Urinary bladder (tissue), 4 donors: ENCODE measurements around the gene PGM2. TPM values are rescaled to one million over a fixed set of nuclear protein-coding genes. Genes with fewer than 3 reads are reported as not detected.
"Not testable (repeated sequence)": the region's sequence is repeated elsewhere in the genome, so short reads cannot be mapped to it uniquely, and the experiment has no call there.

Source experiments
- DNase-seq: peaks from one replicate; pipeline ENCODE4 v3.0.0-alpha.2; 2015; ENCODE audit errors: extremely low spot score
- H3K27ac ChIP-seq: one replicate; pipeline ENCODE4 v1.5.1; 2013; ENCODE audit warnings: low read depth, mild to moderate bottlenecking, moderate library complexity
- H3K36me3 ChIP-seq: one replicate; pipeline ENCODE4 v1.6.1; 2013; ENCODE audit warnings: mild to moderate bottlenecking, moderate library complexity; ENCODE audit not compliant: insufficient read depth
- H3K4me1 ChIP-seq: one replicate; pipeline ENCODE4 v1.6.1; 2013; ENCODE audit warnings: mild to moderate bottlenecking, moderate library complexity; ENCODE audit not compliant: insufficient read depth
- H3K4me3 ChIP-seq: one replicate; pipeline ENCODE4 v1.5.1; 2013; ENCODE audit warnings: low read depth, low read length
- WGBS: extraction: QIAGEN DNeasy Blood & Tissue Kit; methylation state at CpG from one replicate; pipeline ENCODE4 v1.1.7; 2013; 5-methylcytosine and 5-hydroxymethylcytosine counted together
- polyA plus RNA-seq: library from polyadenylated mRNA; stranded (reverse); fragments of 200-250 nt; gene quantifications from one replicate; pipeline ENCODE4 v1.2.3, GENCODE V29; 2013
- total RNA-seq: library from RNA; depleted of rRNA; stranded (reverse); fragments of >200 nt; gene quantifications from one replicate; pipeline ENCODE4 v1.2.3, GENCODE V29; 2014
- donor health status: healthy with polysubstance abuse.
- donor health status: healthy.

The PGM2 gene
- total and polyA plus RNA-seq, 2 donors, result 12.9 to 50.3 TPM

DNA sequence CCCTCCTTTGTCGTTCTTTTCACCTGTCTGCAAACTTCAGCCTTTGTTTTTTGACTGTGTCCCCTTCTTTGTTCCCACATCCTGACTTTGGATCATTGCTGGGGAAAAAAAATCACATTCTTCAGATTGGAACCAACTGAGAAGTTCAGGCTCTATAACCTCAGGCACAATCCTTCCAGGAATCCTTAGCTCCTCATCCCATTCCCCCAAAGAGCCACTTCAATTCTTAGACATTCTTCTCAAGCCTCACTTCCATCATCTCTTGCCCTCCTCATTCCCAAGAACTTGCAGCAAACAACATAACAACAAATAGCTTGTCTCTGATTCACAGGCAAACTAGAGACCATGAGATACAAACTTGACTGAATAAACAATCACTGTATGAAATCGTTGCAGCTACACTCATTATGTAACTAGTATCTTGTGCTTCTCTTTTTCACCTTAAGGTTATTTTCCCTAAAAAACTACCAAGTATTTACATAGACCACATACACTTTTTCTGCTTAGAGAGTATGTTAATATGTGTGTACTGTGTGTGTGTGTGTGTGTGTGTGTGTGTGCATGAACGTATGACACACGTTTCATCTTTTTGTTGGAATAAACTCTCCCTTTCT lies 26.4 kb upstream of the PGM2 start:
- 36% methylated on average over 4 of the region's 4 CpGs for WGBS
- Histone ChIP-seq H3K4me1 (no peaks in the 10 kb centered on the region), H3K27ac (no peak overlapping the region), H3K4me3 (no peak overlapping the region), H3K36me3 (no peaks in the 10 kb centered on the region)
- no peak for DNase-seq

DNA sequence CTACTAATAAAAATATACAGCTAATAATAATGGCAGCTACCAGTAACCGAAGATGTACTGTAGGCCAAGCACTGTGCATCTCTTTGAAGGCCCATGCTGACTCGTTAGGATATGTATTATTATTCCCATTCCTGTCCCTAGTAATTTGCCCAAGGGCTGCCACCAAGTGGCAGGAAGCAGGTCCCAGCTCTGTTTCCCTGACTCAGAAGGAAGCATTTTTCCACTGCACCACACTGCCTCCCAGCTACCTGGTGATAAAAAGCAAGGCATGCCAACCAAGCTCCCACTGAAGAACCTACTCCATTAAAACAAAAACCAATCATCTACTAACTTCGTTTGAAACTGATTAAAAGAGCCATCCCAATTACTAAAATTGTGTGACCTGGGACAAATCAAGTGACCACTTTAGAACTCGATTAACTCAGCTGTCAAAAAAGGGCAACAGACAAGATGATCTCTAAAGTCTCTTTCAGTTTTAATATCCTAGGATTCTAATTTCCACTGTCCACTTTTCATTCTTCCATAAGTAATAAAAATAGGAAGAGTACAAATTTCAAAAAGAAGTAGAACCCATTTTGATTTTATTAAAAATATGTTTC lies 24.3 kb upstream of the PGM2 start:
- Histone ChIP-seq H3K27ac (no peak overlapping the region), H3K36me3 (no peaks in the 10 kb centered on the region), H3K4me1 (no peaks in the 10 kb centered on the region), H3K4me3 (no peak overlapping the region)
- no peak for DNase-seq
- WGBS, result 49% methylated on average over 4 of the region's 4 CpGs

DNA sequence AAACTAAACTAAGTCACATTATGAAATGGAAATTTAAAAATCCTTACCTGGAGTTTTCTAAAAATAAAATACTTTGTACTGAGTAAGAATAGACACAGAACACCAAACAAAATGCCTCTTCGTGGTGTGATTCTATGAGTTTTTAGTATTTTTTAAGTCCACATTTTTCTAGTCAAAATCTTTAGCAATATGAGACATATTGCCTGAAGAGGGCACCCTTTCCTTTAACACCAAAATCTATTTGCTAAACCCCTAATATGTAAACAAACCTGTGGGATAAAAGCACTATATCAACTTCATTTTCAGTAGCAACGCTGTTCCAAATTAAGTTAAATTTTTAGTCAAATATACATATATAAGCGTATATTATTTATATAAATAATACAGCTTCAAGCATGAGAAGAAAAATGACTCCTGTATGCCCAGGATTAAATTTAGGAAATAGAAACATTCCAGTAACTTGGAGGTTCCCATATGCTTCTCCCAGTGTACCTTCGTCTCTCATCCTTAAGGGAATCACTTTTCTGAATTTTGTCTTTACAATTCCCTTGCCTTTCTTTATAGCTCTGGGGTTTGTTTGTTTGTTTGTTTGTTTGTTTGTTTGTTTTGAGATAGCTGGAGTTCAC lies 23.0 kb upstream of the PGM2 start:
- H3K36me3 ChIP-seq, result no peaks in the 10 kb centered on the region
- H3K4me1 ChIP-seq, result no peaks in the 10 kb centered on the region
- DNase-seq, result no peak
- H3K27ac ChIP-seq, result no peak overlapping the region
- H3K4me3 ChIP-seq, result no peak overlapping the region
- WGBS, result 33% methylated on average over 4 of the region's 4 CpGs

DNA sequence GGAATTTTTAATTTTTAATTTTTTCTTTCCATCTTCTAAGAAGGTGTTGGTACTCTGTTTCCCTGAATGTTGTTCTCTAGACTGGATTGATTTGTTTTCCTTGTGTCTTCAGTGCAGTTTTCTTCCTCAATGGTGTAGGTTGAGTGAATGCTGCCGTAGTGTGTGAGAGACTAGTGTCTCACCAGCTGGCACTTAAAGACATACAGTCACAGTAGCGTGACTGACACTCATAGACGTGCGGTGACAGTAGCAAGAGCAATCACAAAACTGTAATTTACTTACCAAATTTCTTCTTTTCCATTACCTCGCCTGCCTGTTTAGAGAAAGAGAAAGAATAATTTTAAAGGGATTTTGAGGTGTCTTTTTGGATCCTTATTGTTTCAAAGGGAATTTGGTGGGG lies 21.4 kb upstream of the PGM2 start:
- H3K36me3 ChIP-seq, result no peaks in the 10 kb centered on the region
- 89% methylated on average over 5 of the region's 5 CpGs for WGBS
- H3K4me3 ChIP-seq, result no peak overlapping the region
- no peaks in the 10 kb centered on the region for H3K4me1 ChIP-seq
- no peak for DNase-seq
- H3K27ac ChIP-seq, result no peak overlapping the region

GRCh38 chr4:37812713-37813112 lies 13.8 kb upstream of the PGM2 start:
- 96% methylated on average over 1 of the region's 1 CpG for WGBS
- no peak for DNase-seq

DNA sequence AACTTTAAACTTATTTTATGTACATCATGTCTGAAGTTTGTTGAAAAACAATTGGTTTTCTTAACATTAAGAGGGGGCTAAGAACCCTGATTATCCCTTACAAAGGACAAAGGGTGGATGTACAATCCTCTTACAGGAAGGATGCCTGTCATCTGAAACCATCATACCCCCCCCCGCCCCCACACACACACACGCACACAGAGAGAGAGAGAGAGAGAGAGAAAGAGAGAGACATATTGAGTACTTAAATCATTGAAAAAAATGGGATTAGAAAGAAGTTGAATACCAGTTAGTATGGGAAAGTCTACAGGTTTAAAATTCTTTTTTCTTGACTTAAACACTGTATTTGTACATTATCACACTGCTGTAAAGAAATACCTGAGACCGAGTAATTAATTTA lies 10.9 kb upstream of the PGM2 start:
- 67% methylated on average over 3 of the region's 3 CpGs for WGBS

More at GRCh38 chr4:37812713-37813112, 13.8 kb upstream of the PGM2 start:
- Histone ChIP-seq H3K4me1 (no peaks in the 10 kb centered on the region), H3K27ac (no peak overlapping the region), H3K36me3 (no peaks in the 10 kb centered on the region), H3K4me3 (no peak overlapping the region)

GRCh38 chr4:37816006-37816405 lies 10.5 kb upstream of the PGM2 start:
- Histone ChIP-seq H3K4me3 (no peak overlapping the region), H3K36me3 (no peaks in the 10 kb centered on the region), H3K4me1 (no peaks in the 10 kb centered on the region), H3K27ac (no peak overlapping the region)
- 59% methylated on average over 2 of the region's 2 CpGs for WGBS
- no peak for DNase-seq

More for the DNA sequence above, 10.9 kb upstream of the PGM2 start:
- H3K27ac ChIP-seq, result no peak overlapping the region
- H3K4me3 ChIP-seq, result no peak overlapping the region
- H3K4me1 ChIP-seq, result no peaks in the 10 kb centered on the region
- no peaks in the 10 kb centered on the region for H3K36me3 ChIP-seq
- DNase-seq, result no peak

DNA sequence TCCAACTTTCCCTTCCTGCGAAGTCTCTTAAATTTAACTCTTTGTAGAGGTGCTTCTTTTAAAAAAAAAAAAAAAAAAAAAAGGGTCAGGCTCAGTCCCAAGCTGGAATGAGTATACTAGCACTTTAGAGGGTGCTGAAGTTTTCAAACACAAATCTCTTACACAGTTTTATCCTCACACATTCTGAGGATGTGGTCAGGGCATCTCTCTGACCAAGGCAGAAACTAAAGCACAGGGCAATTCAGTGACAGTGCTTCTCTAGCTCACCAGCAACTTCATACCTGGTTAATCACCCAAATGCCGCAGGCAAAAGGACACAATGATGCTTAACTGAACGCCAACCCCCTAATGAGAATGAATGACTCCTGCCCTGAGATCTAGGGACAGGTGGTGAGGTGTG lies 9.8 kb upstream of the PGM2 start:
- Histone ChIP-seq H3K4me3 (no peak overlapping the region), H3K36me3 (no peaks in the 10 kb centered on the region), H3K4me1 (no peaks in the 10 kb centered on the region), H3K27ac (no peak overlapping the region)
- 73% methylated on average over 3 of the region's 3 CpGs for WGBS
- no peak for DNase-seq

- WGBS, result 92% methylated on average over 5 of the region's 5 CpGs
- no peaks in the 10 kb centered on the region for H3K4me1 ChIP-seq
- DNase-seq, result no peak
These were observed 7.7 kb upstream of the PGM2 start for GRCh38 chr4:37818752-37819151.

GRCh38 chr4:37820458-37820857 lies 6.0 kb upstream of the PGM2 start:
- not testable (repeated sequence) for H3K36me3 ChIP-seq, H3K27ac ChIP-seq, H3K4me1 ChIP-seq, DNase-seq, H3K4me3 ChIP-seq
- 95% methylated on average over 26 of the region's 28 CpGs for WGBS

More at GRCh38 chr4:37818752-37819151, 7.7 kb upstream of the PGM2 start:
- H3K36me3 ChIP-seq, result no peaks in the 10 kb centered on the region
- H3K4me3 ChIP-seq, result no peak overlapping the region
- H3K27ac ChIP-seq, result no peak overlapping the region

DNA sequence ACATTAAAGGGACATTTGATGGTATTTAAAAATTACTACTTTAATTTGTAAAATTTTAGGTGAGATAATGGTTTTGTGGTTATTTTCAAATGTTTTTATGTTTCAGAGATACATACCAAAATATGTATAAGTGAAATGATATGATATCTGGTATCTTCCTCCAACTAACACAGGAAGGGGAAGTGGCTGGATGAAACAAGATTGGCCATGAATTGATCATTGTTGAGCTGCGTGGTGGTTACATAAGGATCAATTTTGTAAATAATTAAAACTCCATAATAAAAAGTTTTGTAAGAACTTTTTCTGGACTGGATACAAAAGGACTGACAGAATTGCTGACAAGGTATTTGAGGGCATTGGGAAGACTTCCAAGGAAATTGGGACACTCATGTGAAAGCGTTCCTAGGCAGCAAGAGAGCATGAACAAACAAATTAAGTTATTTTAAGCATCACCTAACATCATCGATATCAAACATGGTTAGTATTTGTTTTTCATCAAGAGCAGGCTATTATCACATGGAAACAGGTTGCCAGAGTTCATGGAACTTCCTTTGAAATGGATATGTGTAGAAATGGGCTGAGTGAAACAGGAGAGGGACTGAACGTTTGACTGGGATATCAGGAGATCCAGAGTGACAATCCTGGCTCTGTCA lies 4.4 kb upstream of the PGM2 start:
- no peaks in the 10 kb centered on the region for H3K36me3 ChIP-seq
- no peak for DNase-seq
- WGBS, result 65% methylated on average over 4 of the region's 4 CpGs
- H3K27ac ChIP-seq, result no peak overlapping the region
- H3K4me3 ChIP-seq, result no peak overlapping the region
- H3K4me1 ChIP-seq, result no peaks in the 10 kb centered on the region

DNA sequence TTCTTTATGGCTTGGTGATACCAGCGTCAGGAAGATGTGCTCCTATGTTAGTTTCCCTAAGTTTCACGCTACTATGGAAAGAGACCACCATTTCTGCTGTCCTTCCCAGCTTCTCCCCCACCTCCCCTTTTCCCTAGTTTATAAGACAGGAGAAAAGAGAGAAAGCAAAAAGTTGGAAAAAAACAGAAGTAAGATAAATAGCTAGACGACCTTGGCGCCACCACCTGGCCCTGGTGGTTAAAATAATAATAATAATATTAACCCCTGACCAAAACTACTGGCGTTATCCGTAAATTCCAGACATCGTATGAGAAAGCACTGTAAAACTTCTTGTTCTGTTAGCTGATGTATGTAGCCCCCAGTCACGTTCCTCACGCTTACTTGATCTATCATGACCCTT lies 985 bp upstream of the PGM2 start:
- Histone ChIP-seq H3K4me3 (peak overlapping the region; percentile 86), H3K27ac (peak overlapping the region; percentile 30)
- H3K36me3 ChIP-seq, H3K4me1 ChIP-seq, DNase-seq: not testable (repeated sequence)
- 6% methylated on average over 9 of the region's 9 CpGs for WGBS

GRCh38 chr4:37825968-37826294 lies 555 bp upstream of the PGM2 start:
- H3K36me3 ChIP-seq, result no peaks in the 10 kb centered on the region
- peaks cover 1% of the 10 kb centered on the region for H3K4me1 ChIP-seq
- no peak overlapping the region for H3K27ac ChIP-seq
- peak overlapping the region; percentile 86 for H3K4me3 ChIP-seq
- no peak for DNase-seq
- WGBS, result 3% methylated on average over 14 of the region's 14 CpGs
